GM18502 (cell line): Measurements from ENCODE around the gene UPK2.
"Not testable (repeated sequence)": the region's sequence is repeated elsewhere in the genome, so short reads cannot be mapped to it uniquely, and the experiment has no call there.

Experiments
- ATAC-seq: cut with Tn5 transposase; IDR thresholded peaks from one replicate; pipeline ENCODE4 v1.9.1; 2021; ENCODE audit warnings: mild to moderate bottlenecking; ENCODE audit not compliant: unreplicated experiment, poor library complexity

Gene UPK2

DNA sequence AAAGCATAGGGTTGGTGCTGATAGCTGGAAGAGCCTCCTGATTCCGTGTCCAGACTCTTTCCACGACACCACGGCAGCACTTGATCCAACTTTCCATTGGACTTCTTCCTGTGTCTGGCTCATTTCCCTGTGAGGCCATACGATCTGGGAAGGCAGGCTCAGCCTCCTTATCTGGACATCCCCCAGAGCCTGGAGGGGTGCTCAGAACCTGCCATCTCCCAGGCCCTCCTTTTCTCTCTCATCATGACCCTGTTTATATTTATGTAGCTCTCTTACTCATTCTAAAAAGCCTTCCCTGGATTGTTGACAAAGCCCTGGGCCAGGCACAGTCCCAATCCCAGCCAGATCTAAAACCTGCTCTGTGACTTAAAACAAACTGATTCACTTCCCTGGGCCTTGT lies 22.6 kb upstream of the UPK2 start:
- ATAC-seq: no peak

DNA sequence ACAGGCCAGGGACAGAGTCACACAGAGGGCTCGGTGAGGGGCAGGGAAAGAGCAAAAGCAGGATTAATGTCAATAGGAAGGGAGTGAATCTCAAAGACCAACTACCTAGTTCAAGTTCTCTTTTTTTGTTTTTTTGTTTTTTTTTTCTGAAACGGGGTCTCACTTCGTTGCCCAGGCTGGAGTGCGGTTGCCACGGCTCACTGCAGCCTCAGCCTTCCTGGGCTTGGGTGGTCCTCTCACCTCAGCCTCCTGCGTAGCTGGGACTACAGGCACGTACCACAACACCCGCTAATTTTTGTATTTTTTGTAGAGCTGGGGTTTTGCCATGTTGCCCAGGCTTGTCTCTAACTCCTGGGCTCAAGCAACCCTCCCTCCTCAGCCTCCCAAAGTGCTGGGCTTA lies 20.7 kb upstream of the UPK2 start:
- no peak for ATAC-seq

DNA sequence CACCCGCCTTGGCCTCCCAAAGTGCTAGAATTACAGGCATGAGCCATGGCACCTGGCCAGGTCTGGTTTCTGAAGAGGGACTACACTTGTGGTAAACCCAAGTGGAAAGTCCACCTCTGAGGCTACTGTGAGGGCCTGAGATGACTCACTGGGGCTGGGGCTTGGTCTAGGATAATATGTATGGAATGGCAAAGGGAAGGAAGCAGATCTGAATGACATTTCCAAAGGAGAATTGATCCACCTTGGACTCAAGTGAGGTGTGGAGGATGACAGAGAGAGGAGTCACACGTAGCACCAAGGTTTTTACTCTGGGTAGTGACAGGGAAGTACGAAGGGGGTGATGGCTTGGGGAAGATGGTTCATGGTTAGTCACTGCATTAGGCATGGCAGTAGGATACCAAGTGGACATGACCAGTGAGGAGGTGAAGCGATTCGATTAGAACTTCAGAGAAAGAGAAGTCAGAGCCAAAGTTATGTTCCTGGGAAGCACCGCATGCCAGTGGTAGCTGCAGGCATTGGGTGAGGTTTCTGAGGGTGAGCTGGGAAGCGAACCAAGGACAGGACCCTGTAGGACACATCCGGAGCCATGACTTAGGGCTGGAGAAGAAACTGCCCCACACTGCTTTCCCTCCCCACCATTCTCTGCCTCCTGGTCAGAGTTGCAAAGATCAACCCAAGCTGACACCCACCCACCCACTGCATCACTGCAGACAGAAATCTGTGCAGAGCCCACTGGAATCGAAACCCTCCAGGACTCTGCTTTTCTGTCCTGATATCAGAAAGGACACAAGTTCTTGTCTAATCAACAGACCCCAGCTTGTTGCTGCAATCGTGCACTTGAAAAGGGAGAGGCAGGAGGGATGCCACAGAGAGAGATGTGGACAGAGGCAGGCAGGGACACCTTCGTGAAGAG lies 17.4 kb upstream of the UPK2 start:
- no peak for ATAC-seq

DNA sequence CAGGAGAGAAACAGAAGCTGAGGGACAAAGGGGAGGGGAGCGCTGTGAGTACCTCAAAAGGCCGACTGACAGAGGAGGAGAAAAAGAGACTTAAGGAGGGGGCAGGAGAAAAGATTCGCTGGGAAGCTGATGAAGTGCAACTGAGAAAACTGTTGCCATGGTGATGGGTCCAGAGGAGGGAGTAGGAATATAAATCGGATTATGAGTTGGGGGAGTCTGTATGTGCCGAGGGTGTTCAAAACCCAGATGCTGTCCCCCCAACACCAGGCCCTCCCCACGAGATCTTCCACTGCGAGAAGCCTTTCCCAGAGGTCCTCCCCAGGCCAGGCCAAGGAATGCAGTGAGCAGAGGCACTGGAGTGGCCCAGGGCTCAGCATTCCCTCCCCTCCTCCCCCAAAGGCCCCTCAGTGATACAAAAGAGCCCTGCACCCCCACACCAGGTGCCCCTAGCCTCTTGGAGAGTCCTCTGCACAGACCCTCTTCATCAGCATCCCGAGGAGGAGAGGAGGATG lies 16.6 kb upstream of the UPK2 start:
- no peak for ATAC-seq

DNA sequence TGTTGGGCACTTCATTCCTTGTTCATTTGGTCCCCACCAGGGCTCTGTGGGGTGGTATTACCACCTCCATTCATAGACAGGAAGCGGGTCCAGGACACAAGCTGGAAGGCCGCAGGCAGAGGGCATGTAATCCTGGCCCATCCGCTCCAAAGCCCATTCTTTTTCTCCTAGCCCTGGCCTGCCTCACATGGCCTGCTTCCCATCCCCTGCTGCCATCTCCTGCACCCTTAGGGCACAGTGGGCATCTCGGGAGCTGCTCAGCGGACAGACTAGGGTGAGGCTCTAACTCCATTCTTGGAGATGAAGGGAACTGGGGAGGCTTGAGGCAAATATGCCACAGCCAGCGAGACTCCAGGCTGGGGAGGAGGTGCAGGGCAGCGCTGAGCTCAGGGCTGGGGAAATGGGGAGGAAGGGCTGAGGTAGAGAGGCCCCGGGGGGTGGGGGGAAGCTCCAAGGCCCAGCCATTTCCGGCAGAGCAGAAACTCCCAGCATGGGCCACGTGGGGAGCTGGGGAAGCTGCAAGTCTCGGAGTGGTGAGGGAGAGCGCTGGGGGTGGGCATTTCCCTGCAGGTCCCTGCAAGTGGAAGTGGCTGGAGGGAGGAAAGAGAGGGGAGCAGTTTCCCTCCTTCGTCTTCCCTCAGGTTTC lies 16.0 kb upstream of the UPK2 start:
- no peak for ATAC-seq

DNA sequence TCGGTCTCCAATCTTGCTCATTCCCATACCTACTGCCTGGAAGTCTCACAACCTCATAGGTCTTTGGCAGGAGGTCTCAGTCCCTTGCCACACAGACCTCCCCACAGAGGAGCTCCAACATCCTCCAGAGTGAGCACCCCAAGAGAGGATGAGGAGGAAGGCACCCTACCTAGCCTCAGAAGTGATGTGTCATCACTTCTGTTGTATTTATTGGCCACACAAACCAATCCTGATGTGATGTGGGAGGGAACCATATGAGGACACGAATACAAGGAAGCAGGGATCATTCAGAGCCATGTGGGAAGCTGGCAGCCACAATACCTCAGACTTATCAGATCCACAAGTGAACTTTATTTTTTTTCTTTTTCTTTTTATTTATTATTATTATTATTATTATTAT lies 9.0 kb upstream of the UPK2 start:
- no peak for ATAC-seq

DNA sequence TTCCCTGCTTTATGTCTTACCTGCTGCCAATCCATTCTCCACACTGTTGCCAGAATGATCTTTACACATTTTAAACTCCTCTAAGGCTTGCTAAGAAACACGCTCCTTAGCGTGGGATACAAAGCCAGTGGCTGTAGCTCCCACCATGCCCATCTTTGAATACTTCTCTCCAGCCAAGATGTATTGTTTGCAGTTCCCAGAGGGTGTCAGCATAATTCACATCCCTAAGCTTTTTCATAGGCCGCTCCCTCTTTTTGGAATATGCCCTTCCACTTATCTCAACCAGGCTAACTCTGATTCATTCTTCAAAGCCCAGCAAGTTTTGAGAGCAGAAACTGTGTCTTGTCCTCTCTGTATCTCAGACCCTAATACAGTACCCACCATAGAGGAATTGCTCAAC lies 8.1 kb upstream of the UPK2 start:
- ATAC-seq: no peak

DNA sequence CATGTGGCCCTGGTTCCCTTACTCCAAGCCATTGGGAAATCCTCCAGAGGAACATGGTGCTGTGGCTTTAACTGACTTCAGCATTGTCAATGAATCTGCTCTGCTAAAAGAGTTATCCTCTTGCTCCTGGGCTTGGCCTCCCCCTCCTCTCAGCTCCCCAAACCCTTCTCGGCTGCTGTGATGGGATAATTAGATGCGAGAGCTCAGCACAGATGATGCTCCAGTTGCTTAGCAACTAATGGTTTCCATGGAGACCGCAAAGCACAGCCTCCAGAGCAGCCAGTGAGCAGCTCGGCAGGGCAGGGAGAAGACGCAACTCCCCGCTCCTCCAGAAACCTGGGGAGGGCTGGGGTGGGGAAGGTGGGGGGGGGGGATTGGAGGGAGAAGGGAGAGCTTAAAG lies 2.8 kb upstream of the UPK2 start:
- no peak for ATAC-seq

DNA sequence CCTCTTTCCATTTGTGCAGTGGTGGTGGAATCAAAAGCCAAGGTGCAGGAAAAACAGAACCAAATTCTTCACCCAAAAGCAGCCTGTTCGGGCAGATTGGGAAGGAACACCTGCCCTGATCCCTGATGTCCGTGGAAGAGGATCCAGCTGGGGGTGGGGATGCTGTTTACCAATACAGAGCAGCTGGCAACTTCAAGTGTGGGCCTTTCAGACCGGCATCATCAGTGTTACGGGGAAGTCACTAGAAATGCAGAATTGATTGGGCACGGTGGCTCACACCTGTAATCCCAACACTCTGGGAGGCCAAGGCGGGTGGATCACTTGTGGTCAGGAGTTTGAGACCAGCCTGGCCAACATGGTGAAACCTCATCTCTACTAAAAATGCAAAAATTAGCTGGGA lies 2.1 kb upstream of the UPK2 start:
- not testable (repeated sequence) for ATAC-seq

DNA sequence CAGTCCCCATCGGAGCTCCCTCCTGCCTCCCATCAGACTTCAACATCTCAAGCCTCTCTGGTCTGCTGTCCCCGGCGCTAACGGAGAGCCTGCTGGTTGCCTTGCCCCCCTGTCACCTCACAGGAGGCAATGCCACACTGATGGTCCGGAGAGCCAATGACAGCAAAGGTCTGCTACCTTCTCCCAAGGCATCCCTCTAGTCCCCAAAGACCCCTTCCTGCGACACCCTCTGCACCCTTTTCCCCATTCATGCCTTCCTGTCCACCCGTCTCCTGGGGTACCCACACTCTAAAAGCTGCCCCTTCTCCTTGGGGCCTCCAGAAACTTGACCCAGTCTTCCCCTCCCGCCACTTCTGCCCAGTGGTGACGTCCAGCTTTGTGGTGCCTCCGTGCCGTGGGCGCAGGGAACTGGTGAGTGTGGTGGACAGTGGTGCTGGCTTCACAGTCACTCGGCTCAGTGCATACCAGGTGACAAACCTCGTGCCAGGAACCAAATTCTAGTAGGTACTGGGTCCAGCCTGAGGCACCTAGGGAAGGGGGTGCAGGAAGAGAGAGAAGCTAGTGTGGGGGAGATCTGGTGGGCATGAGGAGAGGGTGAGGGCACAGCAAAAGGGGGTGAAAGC lies 860 bp downstream of the UPK2 start:
- ATAC-seq: no peak

DNA sequence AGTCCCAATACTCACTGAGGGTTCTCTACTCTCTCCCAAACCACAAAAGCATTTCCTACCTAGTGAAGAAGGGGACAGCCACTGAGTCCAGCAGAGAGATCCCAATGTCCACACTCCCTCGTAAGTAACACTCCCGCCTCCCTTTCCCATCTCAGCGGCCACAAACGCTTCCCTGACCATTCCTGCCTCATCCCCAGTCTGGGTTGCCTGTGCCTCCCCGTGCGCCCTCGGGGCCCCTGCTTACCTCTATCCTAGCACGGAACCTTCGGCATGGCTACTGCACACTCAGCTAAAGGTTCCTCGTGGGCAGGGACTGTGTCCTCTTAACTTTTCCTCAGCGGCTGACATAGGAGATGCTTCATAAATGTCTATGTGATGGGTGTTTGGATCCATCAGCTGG lies 1.5 kb downstream of the UPK2 start:
- no peak for ATAC-seq

DNA sequence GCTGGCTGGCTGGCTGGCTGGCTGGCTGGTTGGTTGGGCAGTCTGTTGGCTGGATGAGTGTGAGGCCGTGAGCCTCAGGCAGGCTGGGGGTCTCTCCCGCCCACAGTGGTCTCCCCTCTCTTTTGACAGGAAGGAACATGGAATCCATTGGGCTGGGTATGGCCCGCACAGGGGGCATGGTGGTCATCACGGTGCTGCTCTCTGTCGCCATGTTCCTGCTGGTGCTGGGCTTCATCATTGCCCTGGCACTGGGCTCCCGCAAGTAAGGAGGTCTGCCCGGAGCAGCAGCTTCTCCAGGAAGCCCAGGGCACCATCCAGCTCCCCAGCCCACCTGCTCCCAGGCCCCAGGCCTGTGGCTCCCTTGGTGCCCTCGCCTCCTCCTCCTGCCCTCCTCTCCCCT lies 1.9 kb downstream of the UPK2 start:
- no peak for ATAC-seq

DNA sequence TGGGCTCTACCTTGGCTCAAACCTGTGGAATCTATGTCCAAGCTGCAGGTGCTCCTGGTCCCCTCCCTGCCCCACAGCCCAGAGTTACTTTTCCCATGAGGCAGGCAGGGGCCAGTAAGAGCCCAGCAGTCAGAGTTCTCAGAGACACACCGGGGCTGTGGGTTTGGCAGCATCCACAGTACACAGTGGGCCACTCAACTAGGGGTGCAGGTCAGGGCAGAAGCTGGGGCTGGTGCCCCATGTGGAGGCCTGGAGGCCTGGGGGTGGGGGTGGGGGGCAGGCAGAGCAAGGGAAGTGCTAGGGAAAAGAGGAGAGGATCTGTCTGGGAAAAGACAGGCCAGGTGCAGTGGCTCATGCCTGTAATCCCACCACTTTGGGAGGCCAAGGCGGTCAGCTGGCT lies 2.5 kb downstream of the UPK2 start:
- ATAC-seq: no peak

DNA sequence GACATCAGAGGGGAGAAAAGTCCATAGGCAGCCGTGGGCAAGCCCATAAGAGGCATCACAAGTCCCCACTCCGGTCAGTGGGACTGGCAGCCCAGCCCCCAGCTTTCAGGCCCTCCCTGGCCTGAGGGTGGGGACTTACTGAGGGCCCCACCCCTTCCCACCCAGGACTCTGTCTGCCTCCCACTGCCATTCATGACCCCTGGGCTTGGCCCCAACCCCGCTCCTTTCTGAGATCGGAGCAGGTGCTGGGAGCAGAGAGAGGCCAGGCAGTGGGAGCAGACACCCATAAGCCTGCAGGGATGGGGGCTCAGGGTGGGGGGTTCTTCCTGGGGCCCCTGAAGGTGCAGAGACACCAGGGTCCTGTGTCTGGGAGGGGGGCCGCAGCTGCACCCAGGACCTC lies 5.1 kb downstream of the UPK2 start:
- ATAC-seq: no peak

DNA sequence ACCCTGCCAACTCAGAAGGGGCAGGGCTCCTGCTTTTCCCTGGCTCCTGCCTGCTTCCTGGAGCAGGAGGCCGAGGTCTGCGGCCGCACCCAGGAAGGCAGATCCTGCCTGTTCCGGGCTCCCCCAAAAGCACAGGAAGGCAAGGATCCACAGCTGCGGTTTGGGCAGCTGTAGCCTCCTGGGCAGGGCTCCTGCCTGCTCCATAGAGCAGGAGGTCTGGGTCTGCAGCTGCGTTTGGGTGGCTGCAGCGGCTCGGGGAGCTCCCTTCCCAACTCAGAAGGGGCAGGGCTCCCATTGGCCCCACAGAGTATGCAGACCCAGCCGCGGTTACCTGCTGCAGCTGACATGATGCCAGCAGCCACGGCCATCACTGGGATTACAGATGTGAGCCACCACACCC lies 5.5 kb downstream of the UPK2 start:
- no peak for ATAC-seq

DNA sequence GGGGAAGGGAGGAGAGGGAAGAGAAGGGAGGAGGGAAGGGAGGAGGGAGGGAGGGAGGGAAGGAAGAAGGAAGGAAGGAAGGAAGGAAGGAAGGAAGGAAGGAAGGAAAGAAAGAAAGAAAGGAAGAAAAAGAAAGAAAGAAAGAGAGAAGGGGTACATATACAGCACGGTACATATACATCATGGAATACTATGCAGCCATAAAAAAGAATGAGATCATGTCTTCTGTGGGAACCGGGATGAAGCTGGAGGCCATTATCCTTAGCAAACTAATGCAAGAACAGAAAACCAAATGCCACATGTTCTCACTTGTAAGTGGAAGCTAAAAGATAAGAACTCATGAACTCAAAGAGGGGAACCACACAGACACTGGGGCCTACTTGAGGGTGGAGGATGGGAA lies 13.4 kb downstream of the UPK2 start:
- not testable (repeated sequence) for ATAC-seq

DNA sequence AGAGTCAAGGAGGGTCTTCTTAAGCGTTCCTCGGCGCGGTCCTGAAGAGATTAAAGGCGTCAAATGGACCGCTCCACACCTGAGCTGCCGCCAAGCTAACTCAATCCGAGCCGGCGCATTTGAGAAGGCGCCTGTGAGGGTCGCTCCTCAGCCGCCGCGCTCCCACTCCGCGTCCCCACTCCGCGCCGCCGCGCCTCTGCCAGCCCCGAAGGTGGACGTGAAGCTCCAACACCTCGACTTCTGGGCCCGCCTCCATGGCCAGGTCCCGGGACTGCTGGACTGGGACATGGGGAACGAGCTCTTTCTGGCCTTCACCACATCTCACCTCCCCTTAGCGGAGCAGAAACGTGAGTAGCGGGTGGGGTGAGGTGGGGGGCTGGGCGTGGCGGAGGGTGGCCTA lies 15.5 kb downstream of the UPK2 start, which contains the start of gene FOXR1:
Gene FOXR1, plus strand, starts transcription at position 116 of the 400 bp plus-strand sequence. Its CDS starts 171 bp downstream, at position 287.
- no peak for ATAC-seq

DNA sequence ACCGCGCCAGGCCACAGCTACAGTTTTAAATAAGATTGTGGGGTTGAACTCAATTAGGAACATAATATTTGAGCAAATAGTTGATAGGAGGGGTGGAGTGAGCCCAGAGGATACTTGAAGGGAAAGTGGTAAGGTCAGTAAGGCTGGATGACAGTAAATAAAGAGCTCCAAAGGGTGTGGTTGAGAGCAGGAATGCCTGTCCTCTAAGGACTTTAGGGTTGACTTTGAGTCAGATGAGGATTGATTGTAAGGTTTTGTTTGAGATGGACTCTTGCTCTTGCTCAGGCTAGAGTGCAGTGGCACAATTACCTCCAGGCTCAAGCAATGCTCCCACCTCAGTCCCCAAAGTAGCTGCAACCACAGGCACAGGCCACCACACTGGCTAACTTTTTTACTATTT lies 17.9 kb downstream of the UPK2 start:
- no peak for ATAC-seq

DNA sequence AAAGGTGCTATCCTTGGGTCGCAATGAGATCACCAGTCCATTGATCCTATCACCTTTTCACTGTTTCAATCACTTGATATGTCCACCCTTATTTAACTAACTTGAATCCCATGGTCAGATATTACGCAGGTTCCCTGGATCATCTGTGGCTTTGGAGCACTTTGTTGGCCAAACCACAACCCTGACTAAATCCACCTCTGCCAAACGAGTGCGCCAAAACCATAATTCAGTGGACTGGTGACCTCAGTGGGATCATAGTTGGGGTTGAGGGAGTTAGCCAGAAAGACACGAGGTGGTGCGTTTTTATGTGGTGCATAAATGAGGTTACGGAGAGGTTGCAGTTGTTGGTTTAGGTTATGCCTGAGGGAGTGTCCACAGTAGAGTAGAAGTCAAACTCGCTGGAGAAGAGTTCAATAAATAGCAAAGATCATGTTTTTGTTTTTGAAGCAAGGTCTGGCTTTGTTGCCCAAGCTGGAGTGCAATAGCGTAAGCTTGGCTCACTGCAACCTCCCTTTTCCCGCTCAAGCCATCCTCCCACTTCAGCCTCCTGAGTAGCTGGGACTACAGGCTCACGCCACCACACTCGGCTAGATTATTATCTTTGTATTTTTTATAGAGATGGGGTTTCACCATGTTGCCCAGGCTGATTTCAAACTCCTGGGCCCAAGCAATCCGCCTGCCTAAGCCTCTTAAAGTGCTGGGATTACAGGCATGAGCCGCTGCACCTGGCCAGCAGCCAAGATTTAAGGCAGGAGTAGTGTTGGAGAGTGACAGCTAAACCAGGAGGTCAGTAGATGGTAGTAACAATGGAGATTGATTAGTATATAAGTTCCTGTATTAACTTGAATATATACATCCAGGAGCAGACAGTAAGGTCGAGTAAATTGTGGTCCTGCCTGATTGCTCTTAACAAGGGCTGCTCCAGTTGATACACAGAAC lies 19.9 kb downstream of the UPK2 start:
- ATAC-seq: no peak

DNA sequence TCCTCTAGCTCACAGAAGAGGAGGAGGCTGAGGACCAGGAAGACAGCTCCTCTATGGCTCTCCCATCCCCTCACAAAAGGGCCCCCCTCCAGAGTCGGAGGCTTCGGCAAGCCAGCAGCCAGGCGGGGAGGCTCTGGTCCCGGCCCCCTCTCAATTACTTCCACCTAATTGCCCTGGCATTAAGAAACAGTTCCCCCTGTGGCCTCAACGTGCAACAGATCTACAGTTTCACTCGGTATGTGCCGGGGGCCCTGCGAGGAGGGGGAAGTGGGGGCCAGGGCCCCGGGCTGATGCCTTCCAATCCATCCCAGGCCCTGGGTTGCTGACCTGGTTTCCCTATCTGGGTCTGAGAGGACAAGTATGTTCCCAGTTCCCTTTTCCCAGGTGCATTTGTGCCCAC lies 23.3 kb downstream of the UPK2 start:
- ATAC-seq: no peak
